Thymus (tissue), 14 donors: ENCODE data around the gene ABI3BP. TPM values are rescaled to one million over a fixed set of nuclear protein-coding genes. Genes with fewer than 3 reads are reported as not detected.

Experiments
- DNase-seq, 9 donors: peaks; one replicate each; pipeline ENCODE4 v3.0.0-alpha.2; 2013; ENCODE audit warnings: low spot score in 9 of 9, low read depth in 6 of 9, missing footprints in 1 of 9
- H3K27ac ChIP-seq, 2 donors: one replicate each; pipeline ENCODE4 v1.5.1; 2013; ENCODE audit warnings: control low read depth in 1 of 2, low read depth in 1 of 2, low read length in 1 of 2, mild to moderate bottlenecking in 1 of 2, moderate library complexity in 1 of 2
- H3K27me3 ChIP-seq, 2 donors: one replicate each; pipeline ENCODE4 v1.5.1; 2013; ENCODE audit warnings: low read length in 1 of 2; ENCODE audit not compliant: control insufficient read depth in 2 of 2, insufficient read depth in 1 of 2
- H3K36me3 ChIP-seq, 2 donors: one replicate each; pipeline ENCODE4 v1.5.1; 2013; ENCODE audit warnings: low read length in 1 of 2, mild to moderate bottlenecking in 1 of 2, moderate library complexity in 1 of 2; ENCODE audit not compliant: control insufficient read depth in 2 of 2, insufficient read depth in 2 of 2
- H3K4me1 ChIP-seq, 2 donors: one replicate each; pipeline ENCODE4 v1.5.1; 2013; ENCODE audit warnings: low read length in 2 of 2; ENCODE audit not compliant: control insufficient read depth in 2 of 2, insufficient read depth in 2 of 2
- H3K4me3 ChIP-seq, 2 donors: one replicate each; pipeline ENCODE4 v1.5.1; 2013; ENCODE audit warnings: low read length in 2 of 2, control low read depth in 1 of 2, mild to moderate bottlenecking in 1 of 2
- H3K9me3 ChIP-seq, 2 donors: one replicate each; pipeline ENCODE4 v1.5.1; 2013; ENCODE audit warnings: low read length in 1 of 2, mild to moderate bottlenecking in 1 of 2; ENCODE audit not compliant: control insufficient read depth in 2 of 2, insufficient read depth in 1 of 2
- WGBS: extraction: QIAGEN DNeasy Blood & Tissue Kit; methylation state at CpG from one replicate; pipeline ENCODE4 v1.1.7; 2013; 5-methylcytosine and 5-hydroxymethylcytosine counted together
- long read RNA-seq, 10 donors: transcript quantifications; one replicate each; lab custom pipeline, GENCODE V29; 2026
- polyA plus RNA-seq: library from polyadenylated mRNA; stranded (reverse); fragments of 200-250 nt; gene quantifications from one replicate; pipeline ENCODE4 v1.2.3, GENCODE V29; 2013
- total RNA-seq: library from RNA; stranded (reverse); fragments of 120-200 nt; gene quantifications from one replicate; pipeline ENCODE4 v1.2.4, GENCODE V29; 2013
- donor health status: healthy.

The ABI3BP gene
- total RNA-seq (0.80 TPM), polyA plus RNA-seq (5.7 TPM)
- long read RNA-seq, donor 1: 0 reads
- long read RNA-seq, donor 2: 0 reads
- long read RNA-seq, donor 3: 0 reads
- long read RNA-seq, donor 4: 0 reads
- long read RNA-seq, donor 5: 0 reads
- long read RNA-seq, donor 6: 0 reads
- long read RNA-seq, donor 7: 0 reads
- long read RNA-seq, donor 8: 0 reads
- long read RNA-seq, donor 9: 0 reads
- long read RNA-seq, donor 10: 0 reads

DNA sequence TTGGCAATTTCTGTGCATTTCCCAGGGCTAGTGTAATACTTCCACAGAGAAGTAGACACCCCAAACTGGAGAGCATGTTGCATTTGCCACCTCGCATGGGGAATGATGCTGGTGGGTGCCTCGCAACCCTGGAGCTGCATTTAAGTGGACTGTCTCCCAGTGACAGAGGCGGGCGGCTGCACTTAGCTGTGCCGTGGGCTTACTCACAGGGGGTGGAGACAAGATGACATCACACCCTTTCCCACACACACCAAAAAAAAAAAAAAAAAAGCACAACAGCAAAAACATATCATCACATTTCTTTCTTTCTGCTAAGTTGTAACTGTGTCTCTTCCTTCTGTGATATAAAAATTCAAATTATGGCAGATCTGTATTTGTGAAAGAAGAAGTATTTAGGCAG is at the start of gene ABI3BP:
Gene ABI3BP, minus strand, starts transcription at position 113 of the 400 bp plus-strand sequence. Its CDS starts 37 bp downstream, at position 76.
- H3K27me3 ChIP-seq: no peaks in the 10 kb centered on the region
- no peak within 1 kb of the TSS for H3K27ac ChIP-seq
- H3K4me3 ChIP-seq: no peak within 1 kb of the TSS
- no peaks in the 10 kb centered on the region for H3K4me1 ChIP-seq
- no peaks in the 10 kb centered on the region for H3K9me3 ChIP-seq
- no peaks in the 10 kb centered on the region for H3K36me3 ChIP-seq
- no peak for DNase-seq
- WGBS: 52% methylated on average over 5 of the region's 5 CpGs

GRCh38 chr3:101039285-101039684 is 46.1 kb upstream of the ABI3BP start:
- no peaks in the 10 kb centered on the region for H3K9me3 ChIP-seq
- no peak overlapping the region for H3K4me3 ChIP-seq
- DNase-seq: peak in 1 of 9 donors; percentile 15
- no peak overlapping the region for H3K27ac ChIP-seq
- H3K27me3 ChIP-seq: no peaks in the 10 kb centered on the region
- no peaks in the 10 kb centered on the region for H3K4me1 ChIP-seq
- WGBS: 97% methylated on average over 2 of the region's 2 CpGs
- H3K36me3 ChIP-seq: no peaks in the 10 kb centered on the region

- no peaks in the 10 kb centered on the region for H3K27me3 ChIP-seq
- DNase-seq: no peak
- 88% methylated on average over 1 of the region's 1 CpG for WGBS
- H3K9me3 ChIP-seq: no peaks in the 10 kb centered on the region
- H3K36me3 ChIP-seq: no peaks in the 10 kb centered on the region
- no peak overlapping the region for H3K4me3 ChIP-seq
- H3K27ac ChIP-seq: no peak overlapping the region
- H3K4me1 ChIP-seq: no peaks in the 10 kb centered on the region
Measured at GRCh38 chr3:101038880-101039279, 45.7 kb upstream of the ABI3BP start.

GRCh38 chr3:101038393-101038792 is 45.2 kb upstream of the ABI3BP start:
- WGBS: 89% methylated on average over 1 of the region's 1 CpG
- no peaks in the 10 kb centered on the region for H3K9me3 ChIP-seq
- H3K4me1 ChIP-seq: no peaks in the 10 kb centered on the region
- DNase-seq: no peak
- no peak overlapping the region for H3K4me3 ChIP-seq
- no peaks in the 10 kb centered on the region for H3K36me3 ChIP-seq
- H3K27me3 ChIP-seq: no peaks in the 10 kb centered on the region
- H3K27ac ChIP-seq: no peak overlapping the region

- Histone ChIP-seq H3K4me3 (no peak overlapping the region), H3K9me3 (no peaks in the 10 kb centered on the region), H3K36me3 (no peaks in the 10 kb centered on the region), H3K27me3 (no peaks in the 10 kb centered on the region), H3K4me1 (no peaks in the 10 kb centered on the region), H3K27ac (no peak overlapping the region)
- no peak for DNase-seq
- 97% methylated on average over 5 of the region's 5 CpGs for WGBS
Measured at GRCh38 chr3:101037613-101038012, 44.4 kb upstream of the ABI3BP start.

GRCh38 chr3:101036676-101037075 is 43.5 kb upstream of the ABI3BP start:
- Histone ChIP-seq H3K27me3 (no peaks in the 10 kb centered on the region), H3K4me3 (no peak overlapping the region), H3K36me3 (no peaks in the 10 kb centered on the region), H3K27ac (no peak overlapping the region), H3K9me3 (no peaks in the 10 kb centered on the region), H3K4me1 (no peaks in the 10 kb centered on the region)
- 96% methylated on average over 3 of the region's 3 CpGs for WGBS
- no peak for DNase-seq

- DNase-seq: no peak
- Histone ChIP-seq H3K9me3 (no peaks in the 10 kb centered on the region), H3K27ac (no peak overlapping the region), H3K36me3 (no peaks in the 10 kb centered on the region), H3K4me1 (no peaks in the 10 kb centered on the region), H3K27me3 (no peaks in the 10 kb centered on the region), H3K4me3 (no peak overlapping the region)
- 93% methylated on average over 1 of the region's 1 CpG for WGBS
Measured at GRCh38 chr3:101036213-101036618, 43.0 kb upstream of the ABI3BP start.

- peaks cover 0 to 9% of the 10 kb centered on the region in 2 donors for H3K9me3 ChIP-seq
- 88% methylated on average over 5 of the region's 5 CpGs for WGBS
Measured at GRCh38 chr3:101027286-101027685, 34.1 kb upstream of the ABI3BP start.

DNA sequence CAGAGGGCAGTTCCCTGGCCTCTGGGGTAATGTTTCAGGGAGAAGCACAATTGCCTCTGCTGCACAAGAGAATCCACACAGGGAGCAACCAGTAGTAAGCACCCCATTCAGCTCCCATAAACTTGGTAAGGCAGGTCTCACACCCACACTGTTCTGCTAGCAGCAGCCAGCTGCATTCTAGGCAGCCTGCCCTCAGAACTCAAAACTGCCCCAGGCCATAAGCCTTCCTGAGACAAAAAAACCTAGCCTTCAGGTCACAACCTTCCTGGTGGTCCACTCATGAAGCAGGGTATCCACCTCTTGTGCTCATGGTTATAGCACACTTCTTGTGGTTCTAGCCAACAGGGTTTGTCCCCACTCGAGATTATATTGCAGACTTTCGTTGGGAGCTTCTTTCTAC is 33.7 kb upstream of the ABI3BP start:
- H3K27ac ChIP-seq: no peak overlapping the region
- peaks cover 0 to 9% of the 10 kb centered on the region in 2 donors for H3K9me3 ChIP-seq
- H3K4me1 ChIP-seq: no peaks in the 10 kb centered on the region
- no peak overlapping the region for H3K4me3 ChIP-seq
- H3K36me3 ChIP-seq: no peaks in the 10 kb centered on the region
- DNase-seq: no peak
- no peaks in the 10 kb centered on the region for H3K27me3 ChIP-seq
- WGBS: 85% methylated on average over 2 of the region's 2 CpGs

More at GRCh38 chr3:101027286-101027685, 34.1 kb upstream of the ABI3BP start:
- no peak for DNase-seq
- no peak overlapping the region for H3K27ac ChIP-seq
- no peaks in the 10 kb centered on the region for H3K36me3 ChIP-seq
- no peaks in the 10 kb centered on the region for H3K4me1 ChIP-seq
- no peak overlapping the region for H3K4me3 ChIP-seq
- no peaks in the 10 kb centered on the region for H3K27me3 ChIP-seq
